ENCODE measurements around the gene FCHSD2. TPM values are rescaled to one million over a fixed set of nuclear protein-coding genes. Genes with fewer than 3 reads are reported as not detected.

FCHSD2 gene
- total RNA-seq, 2 donors from 2014 or later: 20.0 to 22.1 TPM

- ATAC-seq (no peak), DNase-seq (no peak)
- intact Hi-C loops (cut with DNase I, micrococcal nuclease): no loop called here
Observed at GRCh38 chr11:72844356-72844755, 297.8 kb downstream of the FCHSD2 start.

GRCh38 chr11:72842653-72843330 lies 299.3 kb downstream of the FCHSD2 start:
- ATAC-seq (no peak), DNase-seq (no peak)
- intact Hi-C loops (cut with DNase I, micrococcal nuclease): no loop called here

GRCh38 chr11:72842126-72842525 lies 300.0 kb downstream of the FCHSD2 start:
- ATAC-seq: no peak
- intact Hi-C loops (cut with DNase I, micrococcal nuclease): no loop called here
- no peak for DNase-seq

GRCh38 chr11:72841397-72841796 lies 300.7 kb downstream of the FCHSD2 start:
- intact Hi-C loops (cut with DNase I, micrococcal nuclease): no loop called here

GRCh38 chr11:72840780-72841179 lies 301.3 kb downstream of the FCHSD2 start:
- DNase-seq (no peak), ATAC-seq (no peak)
- intact Hi-C loops (cut with DNase I, micrococcal nuclease): no loop called here

More at GRCh38 chr11:72841397-72841796, 300.7 kb downstream of the FCHSD2 start:
- ATAC-seq (no peak), DNase-seq (no peak)

GRCh38 chr11:72838691-72839305 lies 303.3 kb downstream of the FCHSD2 start:
- intact Hi-C loops (cut with DNase I, micrococcal nuclease): loop anchor here in 1 of 2 donors (10.0 kb wide), 1 partner anchor 336 kb away; no protein-coding TSS in a partner anchor
- ATAC-seq: no peak

GRCh38 chr11:72836111-72836510 lies 306.0 kb downstream of the FCHSD2 start:
- ATAC-seq (no peak), DNase-seq (no peak)
- intact Hi-C loops (cut with DNase I, micrococcal nuclease): loop anchor here in 1 of 2 donors (10.0 kb wide), 1 partner anchor 339 kb away; no protein-coding TSS in a partner anchor

More at GRCh38 chr11:72838691-72839305, 303.3 kb downstream of the FCHSD2 start:
- DNase-seq: no peak

GRCh38 chr11:72834905-72835304 lies 307.2 kb downstream of the FCHSD2 start:
- ATAC-seq: no peak
- intact Hi-C loops (cut with DNase I, micrococcal nuclease): loop anchor here in 1 of 2 donors (10.0 kb wide), 1 partner anchor 340 kb away; no protein-coding TSS in a partner anchor

GRCh38 chr11:72833811-72834493 lies 308.2 kb downstream of the FCHSD2 start:
- DNase-seq (no peak), ATAC-seq (no peak)
- intact Hi-C loops (cut with DNase I, micrococcal nuclease): loop anchor here in 1 of 2 donors (10.0 kb wide), 1 partner anchor 341 kb away; no protein-coding TSS in a partner anchor

More at GRCh38 chr11:72834905-72835304, 307.2 kb downstream of the FCHSD2 start:
- no peak for DNase-seq

GRCh38 chr11:72833083-72833733 lies 308.9 kb downstream of the FCHSD2 start:
- DNase-seq: no peak
- ATAC-seq: no peak
- intact Hi-C loops (cut with DNase I, micrococcal nuclease): loop anchor here in 1 of 2 donors (10.0 kb wide), 1 partner anchor 342 kb away; no protein-coding TSS in a partner anchor

- intact Hi-C loops (cut with DNase I, micrococcal nuclease): loop anchor here in 1 of 2 donors (10.0 kb wide), 1 partner anchor 342 kb away; no protein-coding TSS in a partner anchor
- ATAC-seq (no peak), DNase-seq (no peak)
Observed at GRCh38 chr11:72832301-72833082, 309.6 kb downstream of the FCHSD2 start.

GRCh38 chr11:72831521-72832300 lies 310.4 kb downstream of the FCHSD2 start:
- intact Hi-C loops (cut with DNase I, micrococcal nuclease): loop anchor here in 1 of 2 donors (10.0 kb wide), 1 partner anchor 343 kb away; no protein-coding TSS in a partner anchor
- ATAC-seq: peak; percentile 89
- DNase-seq: peak; percentile 72 to 84

- DNase-seq: no peak
- ATAC-seq: no peak
- intact Hi-C loops (cut with DNase I, micrococcal nuclease): loop anchor here (2.0 to 10.0 kb wide), 2 partner anchors 345 to 349 kb away; no protein-coding TSS in a partner anchor
Observed at GRCh38 chr11:72829884-72830533, 312.1 kb downstream of the FCHSD2 start.

GRCh38 chr11:72829178-72829577 lies 312.9 kb downstream of the FCHSD2 start:
- no peak for DNase-seq
- no peak for ATAC-seq
- intact Hi-C loops (cut with DNase I, micrococcal nuclease): loop anchor here in 1 of 2 donors (2.0 kb wide), 1 partner anchor 350 kb away; no protein-coding TSS in a partner anchor

- ATAC-seq: no peak
- intact Hi-C loops (cut with DNase I, micrococcal nuclease): loop anchor here in 1 of 2 donors (2.0 kb wide), 1 partner anchor 350 kb away; no protein-coding TSS in a partner anchor
Observed at GRCh38 chr11:72828692-72829101, 313.4 kb downstream of the FCHSD2 start.

GRCh38 chr11:72828081-72828567 lies 314.0 kb downstream of the FCHSD2 start:
- no peak for ATAC-seq
- no peak for DNase-seq
- intact Hi-C loops (cut with DNase I, micrococcal nuclease): loop anchor here in 1 of 2 donors (2.0 kb wide), 1 partner anchor 351 kb away; no protein-coding TSS in a partner anchor

More at GRCh38 chr11:72828692-72829101, 313.4 kb downstream of the FCHSD2 start:
- no peak for DNase-seq

All from left colon (tissue), 2 donors.